ENCODE measurements around the gene GPR39.

Gene GPR39

GRCh38 chr2:132415256-132415914, 1.2 kb upstream of the GPR39 start:
- DNase-seq: no peak

- DNase-seq: no peak
Observed at GRCh38 chr2:132415915-132416722, 486 bp upstream of the GPR39 start.

GRCh38 chr2:132417430-132418035, 928 bp downstream of the GPR39 start:
- DNase-seq: no peak

GRCh38 chr2:132419235-132419634, 2.6 kb downstream of the GPR39 start:
- no peak for DNase-seq

GRCh38 chr2:132419941-132420340, 3.3 kb downstream of the GPR39 start:
- DNase-seq: no peak

GRCh38 chr2:132420816-132421805, 4.5 kb downstream of the GPR39 start:
- no peak for DNase-seq

GRCh38 chr2:132422736-132423135, 6.1 kb downstream of the GPR39 start:
- no peak for DNase-seq

GRCh38 chr2:132424526-132425121, 8.0 kb downstream of the GPR39 start:
- no peak for DNase-seq

- DNase-seq: no peak
Observed at GRCh38 chr2:132426033-132426432, 9.4 kb downstream of the GPR39 start.

- no peak for DNase-seq
Observed at GRCh38 chr2:132426656-132427055, 10.1 kb downstream of the GPR39 start.

GRCh38 chr2:132429351-132429750, 12.7 kb downstream of the GPR39 start:
- DNase-seq: no peak

- no peak for DNase-seq
Observed at GRCh38 chr2:132429941-132430573, 13.5 kb downstream of the GPR39 start.

- DNase-seq: no peak
Observed at GRCh38 chr2:132430895-132431294, 14.3 kb downstream of the GPR39 start.

- no peak for DNase-seq
Observed at GRCh38 chr2:132437852-132438669, 21.5 kb downstream of the GPR39 start.

- DNase-seq: no peak
Observed at GRCh38 chr2:132438691-132439090, 22.1 kb downstream of the GPR39 start.

- DNase-seq: no peak
Observed at GRCh38 chr2:132439703-132440398, 23.2 kb downstream of the GPR39 start.

- no peak for DNase-seq
Observed at GRCh38 chr2:132441051-132441450, 24.4 kb downstream of the GPR39 start.

GRCh38 chr2:132442278-132442677, 25.7 kb downstream of the GPR39 start:
- DNase-seq: no peak

GRCh38 chr2:132443106-132443505, 26.5 kb downstream of the GPR39 start:
- no peak for DNase-seq

GRCh38 chr2:132446444-132446843, 29.8 kb downstream of the GPR39 start:
- DNase-seq: no peak

Measured in SIG-M5 (cell line).